PFSK-1 (cell line): ENCODE measurements around the gene NOVA2.

Experiments used
- FOXP2 ChIP-seq: optimal IDR thresholded peaks from 2 replicates; pipeline ENCODE3; 2011; ENCODE audit warnings: borderline replicate concordance, control low read depth, inconsistent platforms; ENCODE audit not compliant: insufficient read depth; ENCODE audit errors: extremely low read length, extremely low read depth
- POLR2AphosphoS5 ChIP-seq: IDR thresholded peaks from 2 replicates; pipeline ENCODE4 v1.6.1; 2012; ENCODE audit warnings: low read depth, mild to moderate bottlenecking, control low read depth, low read length, moderate library complexity
- REST ChIP-seq, 2 experiments: IDR thresholded peaks; 2 replicates each; pipeline versions ENCODE4 v1.6.1 to v1.8.0; 2011 to 2012; ENCODE audit warnings: low read depth in 2 of 2, low read length in 2 of 2, control low read depth in 1 of 2, inconsistent platforms in 1 of 2, mild to moderate bottlenecking in 1 of 2, moderate library complexity in 1 of 2; ENCODE audit not compliant: insufficient read depth in 1 of 2
- SIN3A ChIP-seq: IDR thresholded peaks from 2 replicates; pipeline ENCODE4 v1.6.1; 2012; ENCODE audit warnings: mild to moderate bottlenecking, low read length, moderate library complexity, borderline replicate concordance; ENCODE audit not compliant: insufficient read depth
- TAF1 ChIP-seq: IDR thresholded peaks from 2 replicates; pipeline ENCODE4 v1.6.1; 2012; ENCODE audit warnings: low read length, control low read depth, borderline replicate concordance; ENCODE audit not compliant: insufficient read depth

DNA sequence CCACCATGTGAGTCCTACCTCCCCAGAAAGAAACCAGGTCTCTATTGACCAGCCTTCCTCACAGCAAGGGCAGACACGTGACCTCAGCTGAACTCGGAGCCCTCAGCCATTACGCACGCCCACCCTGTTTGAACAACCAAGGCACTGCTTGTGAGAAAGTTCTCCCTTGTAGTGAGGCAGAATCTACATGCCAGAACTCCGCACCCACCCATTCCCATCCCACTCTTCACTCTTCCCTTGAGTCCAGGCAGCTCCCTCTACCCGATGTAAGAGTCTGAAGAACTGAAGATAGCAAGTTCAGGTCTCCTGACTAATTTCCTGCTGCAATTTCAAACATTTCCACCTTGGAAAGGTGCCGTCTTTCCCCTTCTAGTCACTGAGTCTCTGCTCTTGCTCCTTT lies 6.4 kb downstream of the NOVA2 start:
- TF ChIP-seq REST (IDR thresholded peaks at IDR 0.05; ENCODE audit: insufficient read depth in 1 of 2, low read depth in 2 of 2, low read length in 2 of 2) (no peak), POLR2AphosphoS5 (no peak), TAF1 (no peak), SIN3A (no peak), FOXP2 (no peak)
